ENCODE data around the gene FAM20A.

Gene FAM20A

GRCh38 chr17:68491381-68492231 is 109.6 kb downstream of the FAM20A start:
- TF ChIP-seq TEAD4 (IDR thresholded peaks at IDR 0.05), result no peak
- TF ChIP-seq EGR1 (IDR thresholded peaks at IDR 0.05), result no peak
- TF ChIP-seq YY1 (IDR thresholded peaks at IDR 0.05; ENCODE audit: low read depth), result no peak
- TF ChIP-seq TCF12 (IDR thresholded peaks at IDR 0.05; ENCODE audit: low read depth), result no peak
- TF ChIP-seq USF1 (IDR thresholded peaks at IDR 0.05), result no peak
- TF ChIP-seq EP300 (IDR thresholded peaks at IDR 0.05; ENCODE audit: borderline replicate concordance), result no peak
- no peak for TF ChIP-seq ZBTB7A (IDR thresholded peaks at IDR 0.05; ENCODE audit: low read depth)
- no peak for TF ChIP-seq RAD21 (IDR thresholded peaks at IDR 0.05; ENCODE audit: low read depth)

GRCh38 chr17:68489919-68490318 is 111.2 kb downstream of the FAM20A start:
- TF ChIP-seq CREB1 (IDR thresholded peaks at IDR 0.05; ENCODE audit: low read depth) (no peak), USF1 (IDR thresholded peaks at IDR 0.05) (no peak), EP300 (IDR thresholded peaks at IDR 0.05; ENCODE audit: borderline replicate concordance) (no peak), REST (IDR thresholded peaks at IDR 0.05; ENCODE audit: low read depth) (no peak)
